Peyer's patch (tissue), 4 donors: Measurements from ENCODE around the gene IGLL1.

Source experiments
- POLR2A ChIP-seq, 2 donors: fragments of 450-650 bp; IDR thresholded peaks; one replicate each; pipeline ENCODE4 v1.5.1; 2017; ENCODE audit warnings: antibody characterized with exemption in 2 of 2, mild to moderate bottlenecking in 2 of 2, moderate library complexity in 2 of 2
- TF ChIP-seq, protein P1 (sequence below), 6 experiments: fragments of 450-650 bp in 4 of 6; fragments of 200-600 bp in 2 of 6; sonication (generic) in 1 of 6; IDR thresholded peaks; one replicate each; pipeline ENCODE4 v1.5.1; 2017 to 2019; ENCODE audit warnings: antibody characterized with exemption in 6 of 6, mild to moderate bottlenecking in 3 of 6, moderate library complexity in 1 of 6

GRCh38 chr22:23547818-23548500, 32.1 kb downstream of the IGLL1 start:
- TF ChIP-seq POLR2A (IDR thresholded peaks at IDR 0.05) = no peak
- TF ChIP-seq, protein P1, sequence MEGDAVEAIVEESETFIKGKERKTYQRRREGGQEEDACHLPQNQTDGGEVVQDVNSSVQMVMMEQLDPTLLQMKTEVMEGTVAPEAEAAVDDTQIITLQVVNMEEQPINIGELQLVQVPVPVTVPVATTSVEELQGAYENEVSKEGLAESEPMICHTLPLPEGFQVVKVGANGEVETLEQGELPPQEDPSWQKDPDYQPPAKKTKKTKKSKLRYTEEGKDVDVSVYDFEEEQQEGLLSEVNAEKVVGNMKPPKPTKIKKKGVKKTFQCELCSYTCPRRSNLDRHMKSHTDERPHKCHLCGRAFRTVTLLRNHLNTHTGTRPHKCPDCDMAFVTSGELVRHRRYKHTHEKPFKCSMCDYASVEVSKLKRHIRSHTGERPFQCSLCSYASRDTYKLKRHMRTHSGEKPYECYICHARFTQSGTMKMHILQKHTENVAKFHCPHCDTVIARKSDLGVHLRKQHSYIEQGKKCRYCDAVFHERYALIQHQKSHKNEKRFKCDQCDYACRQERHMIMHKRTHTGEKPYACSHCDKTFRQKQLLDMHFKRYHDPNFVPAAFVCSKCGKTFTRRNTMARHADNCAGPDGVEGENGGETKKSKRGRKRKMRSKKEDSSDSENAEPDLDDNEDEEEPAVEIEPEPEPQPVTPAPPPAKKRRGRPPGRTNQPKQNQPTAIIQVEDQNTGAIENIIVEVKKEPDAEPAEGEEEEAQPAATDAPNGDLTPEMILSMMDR (IDR thresholded peaks at IDR 0.05) = no peak
